NCI-H82 treated with DMSO at 0.1 percent for 48 hours (cell line): ENCODE measurements around the gene CHRND.
"Not testable (repeated sequence)": the region's sequence is repeated elsewhere in the genome, so short reads cannot be mapped to it uniquely, and the experiment has no call there.

Experiments used
- DNase-seq: peaks from one replicate; lab custom pipeline; 2025; ENCODE audit not compliant: unreplicated experiment; lab: John Stamatoyannopoulos, UW

CHRND gene

DNA sequence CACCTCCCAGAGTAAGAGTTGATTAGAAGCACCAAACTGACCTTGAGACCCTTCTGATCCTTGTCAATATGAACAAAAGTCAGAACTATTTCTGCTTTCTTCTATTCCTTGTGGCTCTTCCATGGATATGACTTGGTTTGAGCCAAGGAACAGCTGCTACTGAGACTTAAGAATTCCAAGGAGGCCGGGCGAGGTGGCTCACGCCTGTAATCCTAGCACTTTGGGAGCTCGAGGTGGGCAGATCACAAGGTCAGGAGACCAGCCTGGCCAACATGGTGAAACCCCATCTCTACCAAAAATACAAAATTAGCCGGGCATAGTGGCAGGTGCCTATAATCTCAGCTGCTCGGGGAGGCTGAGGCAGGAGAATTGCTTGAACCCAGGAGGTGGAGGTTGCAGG, 44.5 kb downstream of the CHRND start:
- DNase-seq: not testable (repeated sequence)

DNA sequence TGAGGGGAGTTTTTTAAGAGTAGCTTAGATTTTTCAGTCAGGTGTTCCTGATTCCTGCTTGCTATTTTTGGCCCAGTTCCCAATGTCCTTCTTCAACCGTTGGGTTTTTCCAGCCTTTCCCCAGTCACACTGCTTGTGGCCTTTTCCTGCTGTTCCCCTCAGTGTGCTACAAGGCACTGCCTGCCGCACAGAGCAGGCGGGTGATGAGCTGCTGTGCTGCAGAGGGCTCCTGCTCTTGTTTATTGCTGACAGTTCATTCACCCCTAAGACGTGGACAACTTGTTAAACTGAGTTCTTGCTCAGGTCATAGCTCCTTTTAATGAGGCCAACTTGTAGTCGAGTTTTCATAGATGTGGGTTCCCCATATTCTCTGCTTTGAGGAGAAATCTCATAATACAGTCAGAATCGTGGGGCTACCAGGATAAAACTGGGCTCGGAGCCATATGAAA, 45.1 kb downstream of the CHRND start:
- DNase-seq: no peak

DNA sequence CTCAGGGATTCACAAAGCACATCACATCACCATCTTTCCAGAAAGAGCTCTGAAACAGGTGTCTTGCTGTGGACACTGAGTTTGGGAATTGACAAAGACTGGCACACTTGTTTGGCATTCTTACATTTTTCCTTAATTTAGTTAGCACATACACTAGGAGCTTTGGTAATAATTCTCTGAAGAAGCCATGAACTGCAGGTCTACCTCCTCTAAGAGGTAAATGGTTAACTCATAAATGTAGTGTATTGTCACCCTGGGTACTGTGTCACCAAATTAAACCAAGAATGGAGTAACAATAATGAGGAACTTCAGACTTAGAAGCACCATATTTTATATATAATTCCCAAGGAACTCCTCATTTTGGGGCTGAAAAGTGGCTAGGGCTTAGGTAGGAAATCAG, 47.1 kb downstream of the CHRND start:
- DNase-seq: no peak

DNA sequence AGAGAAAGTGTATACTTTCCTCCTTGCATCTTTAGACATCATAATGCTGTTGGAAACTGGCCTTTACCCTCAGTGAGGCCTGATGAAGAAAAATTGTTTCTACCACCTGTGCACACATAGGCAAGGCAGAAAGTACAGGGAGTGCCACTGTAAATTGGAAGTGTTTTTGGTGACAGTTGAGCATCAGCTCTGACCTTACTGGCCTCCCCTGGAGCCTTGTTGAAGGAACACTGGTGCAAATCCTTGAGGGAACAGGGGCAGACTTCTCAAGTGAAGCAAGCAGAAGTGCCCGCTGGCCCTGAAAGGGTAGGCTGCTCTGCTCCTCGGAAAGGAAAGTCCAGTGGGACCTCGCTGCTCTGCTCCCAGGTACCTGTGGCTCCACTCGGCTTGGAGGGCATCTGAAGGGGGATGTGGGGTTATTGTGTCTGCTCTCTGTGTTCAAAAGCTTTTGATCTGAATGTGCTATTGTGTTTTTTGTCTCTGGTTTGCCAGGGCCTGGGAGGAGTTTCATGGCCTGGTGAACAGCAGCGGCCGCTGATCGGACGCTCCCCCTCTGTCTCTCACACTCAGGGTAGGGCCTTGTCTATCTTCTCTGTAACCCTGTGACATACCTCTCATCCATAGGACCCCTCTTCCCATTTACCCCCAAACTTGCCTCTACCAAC, 47.9 kb downstream of the CHRND start:
- DNase-seq: no peak

DNA sequence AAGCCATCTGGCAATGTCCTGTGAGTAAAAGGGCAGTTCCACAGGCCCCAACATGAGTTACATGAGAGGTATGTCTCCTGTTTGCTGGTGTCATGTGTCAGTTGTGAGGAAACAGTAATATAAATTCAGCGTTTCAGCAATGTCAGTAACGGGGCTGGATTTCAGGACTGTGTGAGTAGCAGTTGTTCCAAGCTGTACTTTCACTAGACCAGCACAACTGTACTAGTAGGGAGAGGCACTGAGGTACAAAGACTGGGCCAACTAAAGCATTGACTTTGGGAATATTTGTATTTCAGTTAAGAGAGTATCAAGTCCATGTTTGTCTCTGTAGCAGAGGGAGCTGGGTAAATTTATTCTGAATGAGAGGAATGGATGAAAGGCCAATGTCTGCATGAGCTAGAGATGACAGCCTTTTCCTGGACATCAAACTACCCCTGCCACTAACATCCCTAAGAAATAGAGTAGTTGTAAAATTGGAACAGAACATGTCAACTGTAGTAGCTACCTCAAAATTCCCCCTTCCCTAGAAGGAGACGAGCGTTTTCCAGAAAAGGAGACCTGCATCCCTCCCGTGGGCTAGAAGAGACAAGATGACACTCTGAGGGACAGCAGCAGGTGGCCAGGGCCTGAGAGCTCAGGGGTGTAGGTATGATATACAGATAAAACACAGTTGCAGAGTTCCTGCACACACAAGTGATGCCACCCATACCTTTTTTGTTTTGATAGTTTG, 48.9 kb downstream of the CHRND start:
- no peak for DNase-seq

DNA sequence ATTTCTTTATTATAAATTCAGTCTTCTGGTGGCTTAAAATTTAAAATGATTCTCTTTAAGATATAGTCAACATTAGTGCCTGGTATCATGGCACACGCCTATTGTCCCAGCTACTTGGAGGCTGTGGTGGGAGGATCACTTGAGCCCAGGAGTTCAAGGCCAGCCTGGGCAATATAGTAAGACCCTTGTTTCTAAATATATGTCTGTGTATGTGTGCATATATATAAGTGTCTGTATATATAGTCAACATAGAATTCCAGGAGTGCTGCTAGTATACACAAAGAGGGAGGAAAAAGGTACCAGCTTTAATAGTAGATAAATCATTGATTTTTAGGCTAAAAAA, 49.4 kb downstream of the CHRND start:
- no peak for DNase-seq

DNA sequence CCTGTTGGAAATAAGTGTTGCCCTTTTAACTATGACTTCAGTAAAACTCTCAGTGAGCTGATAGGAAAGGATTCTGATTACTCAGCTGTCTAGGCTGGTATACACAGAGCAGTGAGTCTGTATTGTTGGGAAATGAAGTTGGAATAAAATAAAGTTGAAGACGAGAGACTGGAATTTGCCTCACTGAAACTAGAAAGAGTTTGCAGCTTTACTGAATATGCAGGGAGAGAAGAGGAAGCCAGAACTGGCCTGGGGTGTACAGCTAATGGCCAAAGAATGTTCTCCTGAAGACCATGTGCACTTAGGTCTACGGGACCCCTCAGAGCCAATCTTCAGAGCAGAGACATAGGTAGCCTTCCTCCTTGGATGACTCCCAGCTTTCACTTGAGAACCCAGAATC, 51.0 kb downstream of the CHRND start:
- no peak for DNase-seq

DNA sequence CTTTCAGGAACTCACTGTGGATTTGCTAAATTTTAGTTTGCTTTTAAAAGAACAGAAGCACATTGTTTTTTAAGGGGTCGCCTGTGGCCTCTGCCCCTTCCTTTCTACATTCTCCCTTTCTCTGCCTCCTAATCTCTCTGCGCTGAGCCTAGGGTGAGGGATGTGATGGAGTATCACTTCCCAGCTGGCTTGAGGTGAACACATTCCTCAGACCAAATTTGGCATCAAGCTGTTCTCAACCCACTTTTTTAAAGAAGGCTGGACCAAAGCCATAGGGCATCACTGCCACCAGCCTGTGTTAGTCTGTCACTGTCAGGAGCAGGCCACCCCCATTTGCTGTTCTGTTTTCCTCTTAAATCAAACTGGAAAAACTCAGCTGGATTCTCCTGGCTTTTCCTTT, 51.9 kb downstream of the CHRND start:
- no peak for DNase-seq

DNA sequence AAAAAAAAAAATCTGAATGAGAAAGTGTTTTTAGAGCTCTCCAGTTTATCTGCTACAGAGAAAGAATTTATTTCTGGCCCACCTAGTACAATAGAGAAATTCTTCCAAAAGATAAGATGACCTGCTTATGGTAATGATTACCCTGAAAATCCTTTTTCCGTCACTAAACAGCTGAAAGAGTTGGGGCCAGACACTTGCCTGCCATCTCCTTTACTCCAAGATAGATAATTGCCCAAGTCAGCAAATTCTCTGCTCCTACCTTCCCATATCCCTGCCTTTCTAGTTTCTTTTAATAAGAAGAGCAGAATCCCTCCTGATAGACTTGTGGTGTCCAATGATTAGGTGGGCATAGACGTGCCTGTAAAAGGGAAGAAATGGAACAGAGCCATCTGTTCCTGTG, 52.7 kb downstream of the CHRND start:
- DNase-seq: no peak

DNA sequence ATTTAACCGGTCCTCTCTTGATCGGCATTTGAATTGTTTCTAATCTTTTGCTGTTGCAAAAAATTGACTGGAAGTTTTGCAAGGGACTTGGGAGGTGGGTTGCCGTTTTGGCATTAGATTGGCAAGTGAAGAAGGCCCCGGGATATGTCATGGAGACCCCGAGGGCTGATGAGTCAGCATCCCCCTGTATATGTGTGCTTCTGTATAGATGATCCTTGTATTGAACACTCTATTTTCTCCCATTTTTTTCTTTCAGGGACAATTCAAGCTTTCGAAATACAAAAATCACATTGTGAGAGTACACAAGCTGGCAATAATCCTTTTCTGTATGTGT, 54.7 kb downstream of the CHRND start:
- DNase-seq: no peak

DNA sequence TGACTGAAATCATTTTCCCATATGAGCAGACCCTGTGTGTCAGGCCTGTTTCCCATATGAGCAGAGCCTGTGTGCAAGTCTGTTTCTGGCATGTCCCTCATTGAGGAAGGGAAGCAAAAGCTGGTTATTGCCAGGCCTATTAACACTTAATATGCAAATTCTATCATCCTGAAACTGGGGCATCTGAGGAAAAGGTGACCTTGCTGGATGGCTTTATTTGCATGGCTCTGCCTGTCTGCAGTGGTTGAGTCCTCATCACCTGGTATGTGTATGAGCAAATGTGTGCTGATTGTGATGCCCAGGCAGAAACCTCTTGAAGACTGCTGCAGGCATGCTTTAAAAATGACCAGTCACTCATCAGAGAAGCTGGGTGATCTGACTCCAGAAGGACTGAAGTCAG, 55.8 kb downstream of the CHRND start:
- DNase-seq: no peak

DNA sequence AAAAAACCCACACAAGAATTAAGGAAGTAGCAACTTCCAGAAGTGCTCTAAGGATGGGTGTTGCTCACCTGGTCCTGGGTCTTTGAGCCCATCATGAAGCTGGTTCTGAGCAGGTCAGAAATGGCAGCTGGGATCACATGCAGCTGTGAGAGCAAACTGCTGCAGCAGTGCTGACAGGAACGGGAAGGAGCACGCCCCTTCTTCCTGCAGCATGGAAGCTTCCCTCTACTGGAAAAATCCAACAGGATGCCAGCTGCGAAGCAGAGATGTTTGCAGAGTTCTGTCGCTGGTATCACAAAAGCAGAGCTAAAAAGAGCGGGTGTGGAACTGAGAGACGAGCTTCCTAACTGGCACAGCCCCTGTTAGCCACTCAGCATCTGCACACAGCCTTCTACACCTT, 58.3 kb downstream of the CHRND start:
- no peak for DNase-seq
